HCT116 (cell line): ENCODE measurements around the gene TNIP1. TPM values are rescaled to one million over a fixed set of nuclear protein-coding genes. Genes with fewer than 3 reads are reported as not detected.
A peak's percentile ranks its signal among the peaks of the same experiment; 100 is the strongest.

Source experiments
- ATAC-seq: fragments of 200-7000 bp; cut with Tn5 transposase; 2 replicates; pipeline ENCODE4 v1.9.1; 2020; ENCODE audit warnings: mild to moderate bottlenecking, moderate library complexity
- BruUV-seq: library from RNA; stranded (reverse); fragments of 400-500 nt; replicated peaks from 2 replicates; lab custom pipeline; 2021; lab: Mats Ljungman, UMichigan
- CTCF ChIA-PET: fragments of 300-600 bp; sonication (Branson Sonifier 250); formaldehyde crosslinking; loops from one replicate; lab custom pipeline; 2021; ENCODE audit warnings: antibody characterized with exemption; lab: Charles Lee
- POLR2A ChIA-PET: fragments of 300-600, 350-600 bp; sonication (Branson Sonifier 250); formaldehyde crosslinking; loops from one replicate; lab custom pipeline; 2021; ENCODE audit warnings: antibody characterized with exemption; lab: Charles Lee
- RAD21 ChIA-PET, 2 experiments: fragments of 300-600 bp; sonication (Branson Sonifier 250); formaldehyde crosslinking; loops; one replicate each; lab custom pipeline; 2023; ENCODE audit warnings: low total read pairs in 2 of 2; ENCODE audit not compliant: uncharacterized antibody in 2 of 2, unreplicated experiment in 2 of 2, low non-redundant PET in 1 of 2; lab: Charles Lee
- DNase-seq: peaks from one replicate; pipeline ENCODE4 v3.0.0-alpha.2; 2010; ENCODE audit warnings: low read depth, low spot score
- H2AFZ ChIP-seq: fragments of 200-600 bp; shearing (Covaris generic), sonication (generic); 2 replicates; pipeline ENCODE4 v1.6.1; 2017; ENCODE audit warnings: low read depth, mixed run types, mixed read lengths, antibody characterized with exemption, low read length; ENCODE audit not compliant: poor library complexity, severe bottlenecking
- H3K27ac ChIP-seq: 2 replicates; pipeline ENCODE4 v1.5.1; 2012; ENCODE audit warnings: low read depth, low read length
- H3K27me3 ChIP-seq: fragments of 200-600 bp; sonication (generic); 2 replicates; pipeline ENCODE4 v1.6.1; 2016; ENCODE audit warnings: mixed run types, low read length, mixed read lengths; ENCODE audit not compliant: insufficient read depth
- H3K36me3 ChIP-seq, 2 experiments: fragments of 200-500 bp in 1 of 2; fragments of 200-600 bp in 1 of 2; sonication (Bioruptor generic) in 1 of 2; sonication (generic) in 1 of 2; 2 replicates each; pipeline versions ENCODE4 v1.5.1 to v1.6.1; 2014 to 2016; ENCODE audit warnings: low read length in 2 of 2, inconsistent platforms in 1 of 2, mixed read lengths in 1 of 2, mixed run types in 1 of 2; ENCODE audit not compliant: insufficient read depth in 2 of 2, control insufficient read depth in 1 of 2
- H3K4me1 ChIP-seq, 2 experiments: fragments of 200-600 bp in 1 of 2; sonication (generic) in 1 of 2; 2 replicates each; pipeline versions ENCODE4 v1.5.1 to v1.6.1; 2012 to 2017; ENCODE audit warnings: low read length in 2 of 2, inconsistent platforms in 1 of 2, mild to moderate bottlenecking in 1 of 2, mixed read lengths in 1 of 2, mixed run types in 1 of 2, moderate library complexity in 1 of 2; ENCODE audit not compliant: insufficient read depth in 2 of 2, control insufficient read depth in 1 of 2
- H3K4me2 ChIP-seq: fragments of 200-600 bp; sonication (generic); 2 replicates; pipeline ENCODE4 v1.6.1; 2017; ENCODE audit warnings: mixed run types, low read length, mixed read lengths
- H3K4me3 ChIP-seq, 2 experiments: fragments of 200-600 bp in 1 of 2; sonication (generic) in 1 of 2; replicated peaks in 1 of 2; 2 replicates each; pipeline ENCODE4 v1.5.1; 2011 to 2016; ENCODE audit warnings: low read length in 2 of 2, control low read depth in 1 of 2, low read depth in 1 of 2, mild to moderate bottlenecking in 1 of 2, mixed read lengths in 1 of 2, mixed run types in 1 of 2
- H3K79me2 ChIP-seq: fragments of 200-600 bp; sonication (generic); 2 replicates; pipeline ENCODE4 v1.6.1; 2017; ENCODE audit warnings: mild to moderate bottlenecking, mixed run types, low read length, moderate library complexity, mixed read lengths; ENCODE audit not compliant: insufficient read depth
- H3K9ac ChIP-seq: fragments of 200-600 bp; sonication (generic); 2 replicates; pipeline ENCODE4 v1.6.1; 2016; ENCODE audit warnings: low read length, mixed read lengths
- H3K9me2 ChIP-seq: fragments of 200-600 bp; sonication (generic), shearing (Covaris generic); 2 replicates; pipeline ENCODE4 v1.6.1; 2017; ENCODE audit warnings: mixed run types, mild to moderate bottlenecking, moderate library complexity; ENCODE audit not compliant: insufficient read depth
- H3K9me3 ChIP-seq, 2 experiments: fragments of 200-500 bp in 1 of 2; fragments of 200-600 bp in 1 of 2; sonication (Bioruptor generic) in 1 of 2; sonication (generic) in 1 of 2; 2 replicates each; pipeline ENCODE4 v1.6.1; 2014 to 2017; ENCODE audit warnings: low read length in 2 of 2, mixed read lengths in 2 of 2, inconsistent platforms in 1 of 2, low read depth in 1 of 2, mild to moderate bottlenecking in 1 of 2, mixed run types in 1 of 2, moderate library complexity in 1 of 2; ENCODE audit not compliant: control insufficient read depth in 1 of 2, insufficient read depth in 1 of 2
- H4K20me1 ChIP-seq: fragments of 200-600 bp; sonication (generic), shearing (Covaris generic); 2 replicates; pipeline ENCODE4 v1.6.1; 2017; ENCODE audit warnings: mixed run types, mild to moderate bottlenecking, moderate library complexity; ENCODE audit not compliant: insufficient read depth
- CBX3 ChIP-seq: IDR thresholded peaks from 2 replicates; pipeline ENCODE4 v1.6.1; 2012; ENCODE audit warnings: low read depth
- CTCF ChIP-seq, 3 experiments: fragments of 200-600 bp in 1 of 3; sonication (generic) in 1 of 3; IDR thresholded peaks in 2 of 3; conservative IDR thresholded peaks in 1 of 3; 2 replicates each; pipeline ENCODE4 v1.5.1; 2012 to 2017; ENCODE audit warnings: low read depth in 2 of 3, low read length in 2 of 3, antibody characterized with exemption in 1 of 3, borderline replicate concordance in 1 of 3, control low read depth in 1 of 3, mild to moderate bottlenecking in 1 of 3, mixed read lengths in 1 of 3, mixed run types in 1 of 3, moderate library complexity in 1 of 3; ENCODE audit not compliant: insufficient read depth in 1 of 3
- JUND ChIP-seq: IDR thresholded peaks from 2 replicates; pipeline ENCODE4 v1.6.1; 2012
- MAX ChIP-seq: IDR thresholded peaks from 2 replicates; pipeline ENCODE4 v1.6.1; 2012
- POLR2AphosphoS5 ChIP-seq: IDR thresholded peaks from 2 replicates; pipeline ENCODE4 v1.6.1; 2011; ENCODE audit warnings: mild to moderate bottlenecking, low read depth, low read length, moderate library complexity
- RAD21 ChIP-seq: IDR thresholded peaks from 2 replicates; pipeline ENCODE4 v1.6.1; 2012; ENCODE audit warnings: low read depth, mild to moderate bottlenecking
- SIN3A ChIP-seq: IDR thresholded peaks from 2 replicates; pipeline ENCODE4 v1.6.1; 2012; ENCODE audit warnings: low read depth
- SRF ChIP-seq: IDR thresholded peaks from 2 replicates; pipeline ENCODE4 v1.6.1; 2012; ENCODE audit warnings: low read depth
- TCF7L2 ChIP-seq: IDR thresholded peaks from 2 replicates; pipeline ENCODE4 v1.7.0; 2011; ENCODE audit warnings: borderline replicate concordance, inconsistent platforms; ENCODE audit not compliant: insufficient read depth, insufficient read length; ENCODE audit errors: extremely low read depth
- ZBTB33 ChIP-seq: IDR thresholded peaks from 2 replicates; pipeline ENCODE4 v1.6.1; 2011; ENCODE audit warnings: mild to moderate bottlenecking, low read length, moderate library complexity; ENCODE audit not compliant: insufficient replicate concordance; ENCODE audit errors: extremely low read depth
- ZFX ChIP-seq: fragments of 450-650 bp; IDR thresholded peaks from 2 replicates; pipeline ENCODE4 v1.6.1; 2017
- intact Hi-C: fragments of 100-400 bp; cut with micrococcal nuclease; formaldehyde crosslinking; loops from 2 replicates; pipeline ENCODE4 v1.10.0; 2022
- total RNA-seq: library from RNA; stranded (reverse); gene quantifications from one replicate; pipeline ENCODE4 v1.2.1, GENCODE V29; 2021; ENCODE audit not compliant: unreplicated experiment

Gene TNIP1
- total RNA-seq, 1 experiment from 2014 or later: 46.0 TPM

GRCh38 chr5:151021746-151022145 lies 59.1 kb downstream of the TNIP1 start:
- TF ChIP-seq RAD21: no peak
- Histone ChIP-seq H3K4me2 (no peak overlapping the region), H3K4me3 (no peak overlapping the region)

GRCh38 chr5:151020304-151021110 lies 60.3 kb downstream of the TNIP1 start, which contains the start of gene GPX3:
GPX3 (plus strand) TSS chr5:151020591; CDS start chr5:151020655, 64 bp downstream.
- no peaks in the 10 kb centered on the region for H3K79me2 ChIP-seq
- POLR2A ChIA-PET: no interaction called here
- H4K20me1 ChIP-seq: no peaks in the 10 kb centered on the region
- no peak within 1 kb of the TSS for H3K27ac ChIP-seq
- no peaks in the 10 kb centered on the region for H3K4me1 ChIP-seq
- DNase-seq: no peak
- no peaks in the 10 kb centered on the region for H3K9me3 ChIP-seq
- H3K27me3 ChIP-seq: no peaks in the 10 kb centered on the region
- BruUV-seq: no TSS peak
- intact Hi-C loops: no loop called here
- CTCF ChIA-PET: no interaction called here
- 0 out of 2 replicates have a peak, but pooled peaks have one; percentile 27 for ATAC-seq
- no peaks in the 10 kb centered on the region for H3K9me2 ChIP-seq
- H2AFZ ChIP-seq: no peak within 1 kb of the TSS
- RAD21 ChIA-PET: no interaction called here
- no peaks in the 10 kb centered on the region for H3K36me3 ChIP-seq
- H3K4me3 ChIP-seq: no peak within 1 kb of the TSS
- H3K9ac ChIP-seq: no peak within 1 kb of the TSS
- no peak within 1 kb of the TSS for H3K4me2 ChIP-seq
- TF ChIP-seq MAX (no peak), JUND (no peak), POLR2AphosphoS5 (no peak), ZBTB33 (no peak), SRF (no peak), CBX3 (no peak), CTCF (IDR thresholded peaks at IDR 0.05 in 2 of 3, conservative IDR thresholded peaks at IDR 0.05 in 1 of 3; ENCODE audit: borderline replicate concordance in 1 of 3, insufficient read depth in 1 of 3, low read depth in 2 of 3, low read length in 2 of 3) (no peak), SIN3A (no peak), TCF7L2 (no peak), ZFX (no peak)

More at GRCh38 chr5:151021746-151022145, 59.1 kb downstream of the TNIP1 start:
- Histone ChIP-seq H3K27me3 (no peaks in the 10 kb centered on the region), H3K27ac (no peak overlapping the region), H3K9me3 (no peaks in the 10 kb centered on the region), H3K9me2 (no peaks in the 10 kb centered on the region), H3K4me1 (no peaks in the 10 kb centered on the region), H3K79me2 (no peaks in the 10 kb centered on the region), H3K36me3 (no peaks in the 10 kb centered on the region), H2AFZ (no peak overlapping the region), H4K20me1 (no peaks in the 10 kb centered on the region), H3K9ac (no peak overlapping the region)
- POLR2A ChIA-PET: no interaction called here
- DNase-seq: no peak
- ATAC-seq: no peak
- intact Hi-C loops: no loop called here
- CTCF ChIA-PET: no interaction called here
- no TSS peak for BruUV-seq
- RAD21 ChIA-PET: no interaction called here
